ENCODE data around the gene SLMAP.

SLMAP gene

DNA sequence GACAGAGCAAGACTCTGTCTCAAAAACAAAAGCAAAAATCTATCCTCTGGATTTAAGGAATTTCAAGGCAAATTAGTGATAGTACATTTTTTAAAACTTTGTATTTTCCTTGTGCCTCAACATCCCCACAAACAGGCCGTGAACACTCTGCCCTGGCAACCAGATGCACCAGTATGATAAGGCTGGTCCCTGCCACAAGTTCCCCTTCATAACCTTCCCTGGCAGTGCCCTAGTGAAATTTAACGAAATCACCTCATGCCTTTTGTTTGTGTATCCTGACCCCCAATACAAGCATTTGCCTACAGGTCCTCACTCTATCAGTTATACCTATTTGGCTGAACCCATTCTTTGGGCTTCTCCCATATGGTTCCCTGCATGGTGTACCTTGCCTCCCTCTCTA, 144.7 kb downstream of the SLMAP start:
- DNase-seq: no peak

DNA sequence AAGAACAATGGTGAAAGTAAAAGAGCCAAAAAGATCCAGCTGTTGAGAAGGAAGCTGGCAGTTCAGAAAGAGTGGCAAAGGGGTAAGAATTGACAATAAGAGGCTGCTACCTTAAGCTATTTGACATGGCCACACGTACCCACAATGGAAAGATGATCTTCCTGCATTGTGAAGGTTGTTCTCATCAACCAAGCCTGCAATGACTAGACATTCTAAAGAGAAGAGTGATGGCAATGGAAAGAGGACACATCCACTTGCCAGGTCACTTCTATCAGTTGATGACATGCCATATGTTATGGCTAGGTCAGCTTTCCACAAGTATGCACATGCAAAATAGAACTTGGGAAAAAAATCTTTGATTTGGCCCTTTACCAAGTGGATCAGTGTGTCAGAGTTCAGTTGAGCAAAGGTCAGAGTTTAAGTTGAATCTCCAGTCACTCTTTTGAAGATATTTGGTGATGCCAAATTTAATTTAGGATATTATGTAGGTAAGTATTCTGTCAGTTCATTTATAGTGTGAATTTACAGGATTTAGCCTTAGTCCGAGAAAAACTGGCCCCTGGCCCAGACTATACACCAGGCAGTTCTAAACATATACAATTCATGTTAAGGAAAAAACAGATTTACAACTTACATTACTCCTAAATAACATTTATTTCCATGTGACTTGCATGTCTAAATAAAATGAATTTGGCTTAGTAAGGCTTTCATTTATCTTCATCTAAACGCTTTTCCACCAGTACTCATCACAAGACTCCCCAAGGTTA, 147.2 kb downstream of the SLMAP start:
- no peak for DNase-seq

- DNase-seq: no peak
Observed at GRCh38 chr3:57910990-57911389, 154.9 kb downstream of the SLMAP start.

- no peak for DNase-seq
Observed at GRCh38 chr3:57911593-57911992, 155.5 kb downstream of the SLMAP start.

DNA sequence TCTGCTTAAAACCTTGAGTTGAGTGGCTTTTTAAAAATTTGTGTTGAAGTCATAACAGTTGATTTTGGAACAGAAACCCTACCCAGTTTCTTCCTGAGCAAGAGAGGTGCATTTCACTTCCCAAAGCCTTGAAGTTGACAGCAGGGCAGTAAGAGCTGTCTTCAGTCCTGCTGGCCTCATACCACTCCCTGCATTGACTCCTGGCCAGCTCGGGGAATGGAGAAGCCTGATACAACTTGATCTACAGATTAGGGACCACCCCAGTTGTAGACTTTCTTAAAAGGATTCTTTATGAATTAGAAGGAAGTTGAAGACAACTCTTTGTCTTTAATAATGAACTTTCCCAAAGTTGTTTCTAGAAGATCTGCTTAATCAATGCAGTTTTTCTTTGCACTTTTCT, 161.5 kb downstream of the SLMAP start:
- DNase-seq: no peak

GRCh38 chr3:57918123-57918837, 162.2 kb downstream of the SLMAP start:
- DNase-seq: no peak

- DNase-seq: no peak
Observed at GRCh38 chr3:57919987-57920386, 163.9 kb downstream of the SLMAP start.

DNA sequence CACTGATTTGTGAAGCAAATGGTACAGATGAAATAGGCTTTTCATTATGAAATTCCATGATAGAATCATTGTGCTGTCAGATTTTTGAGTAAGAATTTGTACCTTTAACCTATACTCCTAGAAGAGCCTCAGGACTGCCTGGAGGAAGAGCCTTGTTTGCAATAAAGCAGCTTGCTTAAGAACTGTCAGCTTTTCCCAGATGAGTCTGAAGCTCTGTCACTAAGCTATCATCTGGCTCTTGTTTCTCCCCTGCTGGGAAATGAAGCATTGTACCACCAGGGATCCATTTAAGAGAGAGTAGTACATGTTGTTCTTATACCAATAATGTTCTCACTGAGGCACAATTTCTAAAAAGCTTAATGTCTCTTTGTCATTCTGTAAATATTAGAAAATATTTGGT, 167.0 kb downstream of the SLMAP start:
- no peak for DNase-seq

DNA sequence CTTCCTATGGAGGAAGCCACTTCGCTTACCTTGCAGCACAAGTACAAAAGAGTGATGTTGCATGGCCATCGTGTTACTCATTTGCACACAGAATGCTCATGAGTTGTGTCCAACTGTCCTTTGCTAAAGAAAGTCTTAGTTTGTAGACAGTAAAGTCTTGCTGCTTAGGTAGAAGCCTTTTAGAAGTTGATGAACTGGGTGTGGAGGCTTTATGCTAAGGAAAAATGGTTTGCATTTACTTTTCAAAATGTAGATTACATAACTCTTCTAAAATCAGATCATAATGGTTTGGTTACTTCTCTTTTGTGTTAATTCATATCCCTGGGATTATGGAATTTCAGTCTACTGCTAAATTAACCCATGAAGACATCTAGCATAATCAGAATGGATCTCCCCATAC, 167.6 kb downstream of the SLMAP start:
- DNase-seq: no peak

DNA sequence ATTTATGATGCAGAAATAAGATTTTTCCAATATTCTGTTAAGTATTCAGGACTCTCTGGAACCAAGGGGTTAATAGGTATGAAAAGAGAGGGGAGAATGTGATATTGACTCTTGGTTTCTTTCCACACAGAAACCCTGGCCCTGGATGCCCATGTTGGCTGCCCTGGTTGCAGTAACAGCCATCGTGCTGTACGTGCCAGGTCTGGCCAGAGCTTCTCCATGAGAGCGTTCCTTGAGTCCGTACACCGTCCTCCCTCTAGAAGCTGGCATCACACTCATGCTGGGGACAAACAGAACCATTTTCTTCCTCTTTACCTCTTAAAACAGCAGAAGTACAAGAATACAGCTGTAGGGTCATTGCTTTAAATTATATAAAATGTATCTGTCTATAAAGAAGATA, 171.1 kb downstream of the SLMAP start:
- DNase-seq: no peak

- DNase-seq: no peak
Observed at GRCh38 chr3:57927916-57928315, 171.8 kb downstream of the SLMAP start.

DNA sequence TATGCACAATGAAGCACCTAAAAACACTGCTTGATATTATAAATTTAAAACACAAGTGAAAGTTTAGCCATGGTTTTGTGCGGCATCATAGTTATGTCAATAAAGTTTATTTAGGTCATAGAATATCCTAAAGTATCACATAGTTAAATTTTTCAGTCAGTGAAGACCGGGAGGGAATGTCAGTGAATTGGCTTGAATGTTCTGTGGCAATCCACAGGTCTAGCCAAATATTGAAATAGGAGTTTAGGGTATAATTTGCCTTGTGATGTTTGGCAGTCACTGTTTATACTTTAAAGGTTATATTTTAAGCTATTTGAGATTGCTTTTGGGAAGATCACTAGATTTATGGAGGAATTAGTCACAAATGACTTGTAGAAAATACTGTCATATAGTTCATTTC, 172.4 kb downstream of the SLMAP start:
- DNase-seq: no peak

- no peak for DNase-seq
Observed at GRCh38 chr3:57929988-57930387, 173.9 kb downstream of the SLMAP start.

GRCh38 chr3:57933602-57934001, 177.5 kb downstream of the SLMAP start:
- no peak for DNase-seq

DNA sequence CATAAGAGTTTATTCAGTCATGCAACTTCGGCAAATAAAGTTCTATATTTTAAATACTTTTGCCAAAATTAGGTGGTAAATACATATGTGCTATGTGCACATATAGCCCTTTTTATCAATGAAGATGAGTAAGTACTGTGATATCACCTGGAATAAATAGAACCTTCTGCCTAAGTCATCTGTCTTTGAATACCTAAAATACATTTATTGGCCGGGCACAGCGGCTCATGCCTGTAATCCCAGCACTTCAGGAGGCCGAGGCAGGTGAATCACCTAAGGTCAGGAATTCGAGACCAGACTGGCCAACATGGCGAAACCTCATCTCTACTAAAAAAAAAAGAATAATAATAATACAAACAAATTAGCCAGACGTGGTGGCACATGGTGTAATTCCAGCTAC, 178.3 kb downstream of the SLMAP start:
- DNase-seq: no peak

DNA sequence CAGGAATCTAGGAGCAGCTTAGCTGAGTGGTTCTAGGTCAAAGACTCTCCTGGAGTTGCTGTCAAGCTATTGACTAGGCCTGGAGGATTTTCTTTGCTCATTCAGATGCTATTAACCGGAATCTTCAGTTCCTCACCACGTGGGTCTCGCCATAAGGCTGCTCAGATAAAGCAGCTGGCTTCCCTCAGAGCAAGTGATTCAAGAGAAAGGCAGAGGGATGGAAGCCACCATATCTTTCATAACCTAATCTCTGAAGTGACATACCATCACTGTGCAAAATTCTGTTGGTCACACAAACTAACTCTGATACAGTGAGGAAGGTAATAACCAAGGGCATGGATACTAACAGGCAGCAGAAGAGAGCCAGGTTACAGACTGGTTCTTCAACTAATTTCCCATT, 179.4 kb downstream of the SLMAP start:
- DNase-seq: no peak

- no peak for DNase-seq
Observed at GRCh38 chr3:57937092-57937491, 181.0 kb downstream of the SLMAP start.

- DNase-seq: no peak
Observed at GRCh38 chr3:57939775-57940174, 183.7 kb downstream of the SLMAP start.

DNA sequence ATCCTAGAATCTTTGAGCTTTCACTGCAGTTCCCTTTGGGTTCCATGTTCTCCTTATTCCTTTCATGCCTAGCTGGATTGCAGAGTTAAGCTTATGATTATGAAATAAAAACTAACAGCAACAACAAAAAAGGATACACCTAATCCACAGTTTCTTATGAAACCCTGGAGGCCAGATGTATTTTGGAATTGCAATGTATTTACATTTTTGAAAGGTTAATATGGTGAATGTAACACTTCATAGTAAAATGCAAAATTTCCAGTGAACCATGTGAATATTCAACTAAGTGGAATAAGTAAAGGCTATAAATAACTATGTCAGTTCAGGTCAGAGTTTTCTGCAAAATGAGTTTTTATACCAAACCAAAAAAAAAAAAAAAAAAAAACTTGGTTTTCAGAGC, 186.3 kb downstream of the SLMAP start:
- DNase-seq: no peak

- no peak for DNase-seq
Observed at GRCh38 chr3:57942872-57943283, 186.8 kb downstream of the SLMAP start.

- DNase-seq: peak; percentile 62
Observed at GRCh38 chr3:57943525-57944495, 187.7 kb downstream of the SLMAP start.

DNA sequence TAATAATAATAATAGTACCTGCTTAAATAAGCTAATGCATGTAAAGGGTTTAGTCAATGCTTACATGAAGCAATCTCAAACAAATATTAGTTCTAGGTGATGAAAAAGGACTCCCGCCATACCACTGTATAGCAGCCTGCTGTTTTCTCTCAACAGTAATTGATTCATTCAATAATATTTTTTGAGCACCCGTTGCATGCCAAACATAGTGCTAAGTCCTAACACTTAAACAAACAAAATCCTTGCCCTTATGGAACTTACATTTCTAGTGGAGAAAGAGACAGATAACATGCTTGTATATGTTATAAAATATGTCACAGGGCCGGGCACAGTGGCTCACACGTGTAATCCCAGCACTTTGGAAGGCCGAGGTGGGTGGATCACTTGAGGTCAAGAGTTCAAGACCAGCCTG, 190.9 kb downstream of the SLMAP start:
- DNase-seq: no peak

GRCh38 chr3:57948080-57948671, 192.1 kb downstream of the SLMAP start:
- peak; percentile 82 for DNase-seq
